ENCODE measurements around the gene GOSR2. TPM values are rescaled to one million over a fixed set of nuclear protein-coding genes. Genes with fewer than 3 reads are reported as not detected.

GOSR2 gene
- total and polyA plus RNA-seq, 12 donors = 14.4 to 69.2 (median 43.3) TPM

- H3K4me1 ChIP-seq (replicated peaks in 1 of 2) = no peaks in the 10 kb centered on the region
- no peak overlapping the region for H3K4me3 ChIP-seq
- no peaks in the 10 kb centered on the region for H3K9me3 ChIP-seq (replicated peaks in 1 of 3)
- no peaks in the 10 kb centered on the region for H3K36me3 ChIP-seq (replicated peaks in 1 of 2)
- peak overlapping the region in 4 of 5 donors; percentile 5 to 70 (median 39) for H3K27ac ChIP-seq
- intact Hi-C loops (cut with DNase I) = no loop called here
- TF ChIP-seq CTCF (IDR thresholded peaks at IDR 0.05) (no peak), POLR2A (IDR thresholded peaks at IDR 0.05) (no peak)
- DNase-seq = peak; percentile 22 to 69 (median 59)
- no peaks in the 10 kb centered on the region for H3K27me3 ChIP-seq
- WGBS, 4 donors = 50 to 66% (median 58%) methylated on average over 2 to 6 of the region's 6 CpGs
Observed at GRCh38 chr17:46878055-46878454, 44.9 kb upstream of the GOSR2 start.

GRCh38 chr17:46879101-46879500, 43.9 kb upstream of the GOSR2 start:
- no peak for TF ChIP-seq CTCF (IDR thresholded peaks at IDR 0.05)
- no peak for TF ChIP-seq POLR2A (IDR thresholded peaks at IDR 0.05)
- H3K27ac ChIP-seq = peak overlapping the region in 1 of 5 donors; percentile 59
- intact Hi-C loops (cut with DNase I) = no loop called here
- no peaks in the 10 kb centered on the region for H3K36me3 ChIP-seq (replicated peaks in 1 of 2)
- DNase-seq = no peak
- WGBS, 4 donors = 73 to 85% (median 81%) methylated on average over 7 of the region's 7 CpGs
- no peaks in the 10 kb centered on the region for H3K27me3 ChIP-seq
- no peaks in the 10 kb centered on the region for H3K9me3 ChIP-seq (replicated peaks in 1 of 3)
- no peak overlapping the region for H3K4me3 ChIP-seq
- H3K4me1 ChIP-seq (replicated peaks in 1 of 2) = no peaks in the 10 kb centered on the region

- Histone ChIP-seq H3K4me3 (no peak overlapping the region), H3K9me3 (replicated peaks in 1 of 3) (no peaks in the 10 kb centered on the region), H3K27me3 (no peaks in the 10 kb centered on the region), H3K27ac (no peak overlapping the region), H3K4me1 (replicated peaks in 1 of 2) (no peaks in the 10 kb centered on the region), H3K36me3 (replicated peaks in 1 of 2) (no peaks in the 10 kb centered on the region)
- TF ChIP-seq CTCF (IDR thresholded peaks at IDR 0.05) = no peak
- TF ChIP-seq POLR2A (IDR thresholded peaks at IDR 0.05) = no peak
- intact Hi-C loops (cut with DNase I) = no loop called here
- DNase-seq = no peak
- WGBS, 4 donors = 69 to 90% (median 76%) methylated on average over 4 to 5 of the region's 5 CpGs
Observed at GRCh38 chr17:46881015-46881414, 41.9 kb upstream of the GOSR2 start.

GRCh38 chr17:46882666-46883065, 40.3 kb upstream of the GOSR2 start:
- intact Hi-C loops (cut with DNase I) = no loop called here

More at GRCh38 chr17:46882666-46883065, 40.3 kb upstream of the GOSR2 start:
- WGBS, 4 donors = 84 to 85% (median 85%) methylated on average over 8 of the region's 8 CpGs
- Histone ChIP-seq H3K4me1 (replicated peaks in 1 of 2) (no peaks in the 10 kb centered on the region), H3K4me3 (no peak overlapping the region), H3K27me3 (no peaks in the 10 kb centered on the region), H3K9me3 (replicated peaks in 1 of 3) (no peaks in the 10 kb centered on the region), H3K36me3 (replicated peaks in 1 of 2) (no peaks in the 10 kb centered on the region), H3K27ac (no peak overlapping the region)
- TF ChIP-seq CTCF (IDR thresholded peaks at IDR 0.05) = no peak
- no peak for DNase-seq
